ENCODE data around the gene CLVS2.

Gene CLVS2

DNA sequence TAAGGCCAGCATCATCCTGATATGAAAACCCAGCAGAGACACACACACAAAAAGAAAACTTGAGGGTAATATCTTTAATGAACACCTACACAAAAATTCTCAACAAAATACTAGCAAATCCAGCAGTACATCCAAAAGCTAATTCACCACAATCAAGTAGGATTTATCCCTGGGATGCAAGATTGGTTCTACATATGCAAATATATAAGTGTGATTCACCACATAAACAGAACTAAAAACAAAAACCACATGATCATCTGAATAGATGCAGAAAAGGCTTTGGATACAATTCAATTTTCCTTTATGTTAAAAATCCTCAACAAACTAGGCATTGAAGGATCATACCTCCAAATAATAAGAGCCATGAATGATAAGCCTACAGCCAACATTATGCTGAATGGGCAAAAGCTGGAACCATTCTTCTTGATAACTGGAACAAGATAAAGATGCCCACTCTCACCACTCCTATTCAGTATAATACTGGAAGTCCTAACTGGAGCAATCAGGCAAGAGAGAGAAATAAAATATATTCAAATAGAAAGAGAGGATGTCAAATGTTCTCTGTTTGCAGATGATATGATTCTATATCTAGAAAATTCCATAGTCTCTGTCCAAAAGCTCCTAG, 33.9 kb upstream of the CLVS2 start:
- no peaks in the 10 kb centered on the region for H3K4me1 ChIP-seq (ENCODE audit: control insufficient read depth in 2 of 2, insufficient read depth in 1 of 2, low read depth in 1 of 2, low read length in 2 of 2)
- H3K4me3 ChIP-seq (ENCODE audit: low read length in 2 of 2): no peak overlapping the region
- no peak overlapping the region for H2BK5ac ChIP-seq (ENCODE audit: low read length)
- no peak overlapping the region for H4K8ac ChIP-seq (ENCODE audit: low read depth, low read length)
- H3K18ac ChIP-seq (ENCODE audit: low read length): no peak overlapping the region
- H3K36me3 ChIP-seq (replicated peaks in 1 of 2; ENCODE audit: control insufficient read depth in 2 of 2, insufficient read depth in 2 of 2, low read length in 2 of 2): no peaks in the 10 kb centered on the region
- no peak overlapping the region for H3K23ac ChIP-seq (ENCODE audit: low read depth, low read length, poor library complexity)
- H2BK15ac ChIP-seq (ENCODE audit: low read length): no peak overlapping the region
- H2AK5ac ChIP-seq (ENCODE audit: low read depth, low read length): no peak overlapping the region
- no peak overlapping the region for H3K27ac ChIP-seq (replicated peaks; ENCODE audit: low read length)
- H3K14ac ChIP-seq (ENCODE audit: low read length): no peak overlapping the region
- no peaks in the 10 kb centered on the region for H3K27me3 ChIP-seq (ENCODE audit: control insufficient read depth in 3 of 3, insufficient read depth in 3 of 3, low read depth in 1 of 3, low read length in 3 of 3)
- H3K4ac ChIP-seq (ENCODE audit: low read length): no peak overlapping the region
- no peak overlapping the region for H2AFZ ChIP-seq (ENCODE audit: low read length)
- H3K9me3 ChIP-seq (replicated peaks in 1 of 2; ENCODE audit: control insufficient read depth in 2 of 2, insufficient read depth in 1 of 2, low read depth in 1 of 2, low read length in 2 of 2): no peaks in the 10 kb centered on the region
- H2BK120ac ChIP-seq (ENCODE audit: low read depth, low read length): no peak overlapping the region
- DNase-seq (ENCODE audit: low spot score): no peak
- H3K4me2 ChIP-seq (ENCODE audit: insufficient read depth, low read length, poor library complexity, severe bottlenecking): no peak overlapping the region
- no peak overlapping the region for H4K91ac ChIP-seq (ENCODE audit: low read depth, low read length, poor library complexity)
- H2BK12ac ChIP-seq (ENCODE audit: low read length): no peak overlapping the region
- no peak overlapping the region for H3K9ac ChIP-seq (ENCODE audit: low read depth, low read length, poor library complexity)
- no peaks in the 10 kb centered on the region for H3K79me1 ChIP-seq (ENCODE audit: low read depth, low read length)

GRCh38 chr6:122969999-122970533, 26.0 kb upstream of the CLVS2 start:
- Histone ChIP-seq H3K18ac (ENCODE audit: low read length) (no peak overlapping the region), H3K14ac (ENCODE audit: low read length) (no peak overlapping the region), H3K36me3 (replicated peaks in 1 of 2; ENCODE audit: control insufficient read depth in 2 of 2, insufficient read depth in 2 of 2, low read length in 2 of 2) (no peaks in the 10 kb centered on the region), H3K4me3 (ENCODE audit: low read length in 2 of 2) (no peak overlapping the region), H4K8ac (ENCODE audit: low read depth, low read length) (no peak overlapping the region), H3K9ac (ENCODE audit: low read depth, low read length, poor library complexity) (no peak overlapping the region), H3K9me3 (replicated peaks in 1 of 2; ENCODE audit: control insufficient read depth in 2 of 2, insufficient read depth in 1 of 2, low read depth in 1 of 2, low read length in 2 of 2) (no peaks in the 10 kb centered on the region), H2BK120ac (ENCODE audit: low read depth, low read length) (no peak overlapping the region), H3K4me1 (ENCODE audit: control insufficient read depth in 2 of 2, insufficient read depth in 1 of 2, low read depth in 1 of 2, low read length in 2 of 2) (no peaks in the 10 kb centered on the region), H3K27me3 (ENCODE audit: control insufficient read depth in 3 of 3, insufficient read depth in 3 of 3, low read depth in 1 of 3, low read length in 3 of 3) (no peaks in the 10 kb centered on the region), H2AFZ (ENCODE audit: low read length) (no peak overlapping the region), H3K27ac (replicated peaks; ENCODE audit: low read length) (no peak overlapping the region), H2AK5ac (ENCODE audit: low read depth, low read length) (no peak overlapping the region), H3K4me2 (ENCODE audit: insufficient read depth, low read length, poor library complexity, severe bottlenecking) (no peak overlapping the region), H3K23ac (ENCODE audit: low read depth, low read length, poor library complexity) (no peak overlapping the region), H4K91ac (ENCODE audit: low read depth, low read length, poor library complexity) (no peak overlapping the region), H2BK12ac (ENCODE audit: low read length) (no peak overlapping the region), H3K79me1 (ENCODE audit: low read depth, low read length) (no peaks in the 10 kb centered on the region), H3K4ac (ENCODE audit: low read length) (no peak overlapping the region), H2BK15ac (ENCODE audit: low read length) (no peak overlapping the region), H2BK5ac (ENCODE audit: low read length) (no peak overlapping the region)
- DNase-seq (ENCODE audit: low spot score): no peak
- no CpG with 5 or more reads among the region's 1 CpG for WGBS, 2 donors (ENCODE audit: extremely low coverage in 2 of 2, insufficient read length in 2 of 2, insufficient replicate concordance in 1 of 2)

DNA sequence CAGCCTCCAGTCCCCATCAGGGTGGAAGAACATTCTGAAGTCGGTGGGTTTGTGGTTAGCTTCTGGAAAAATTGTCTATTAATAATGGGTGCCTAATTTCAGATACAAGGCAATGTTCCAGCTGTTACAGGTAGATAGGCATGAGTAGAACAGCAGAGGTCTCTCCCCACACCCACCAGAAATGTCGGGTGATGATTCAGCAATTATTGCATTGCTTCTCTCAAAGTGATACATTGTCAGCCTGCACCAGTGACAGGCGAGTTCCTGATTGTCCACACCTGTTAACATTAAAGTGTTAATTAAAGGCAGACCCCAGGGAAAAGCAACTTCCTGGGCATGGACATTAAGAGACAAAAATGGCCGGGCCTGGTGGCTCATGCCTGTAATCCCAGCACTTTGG, 18.9 kb upstream of the CLVS2 start:
- Histone ChIP-seq H2BK5ac (ENCODE audit: low read length) (no peak overlapping the region), H2BK12ac (ENCODE audit: low read length) (no peak overlapping the region), H2BK120ac (ENCODE audit: low read depth, low read length) (no peak overlapping the region), H3K4me2 (ENCODE audit: insufficient read depth, low read length, poor library complexity, severe bottlenecking) (no peak overlapping the region), H3K27me3 (ENCODE audit: control insufficient read depth in 3 of 3, insufficient read depth in 3 of 3, low read depth in 1 of 3, low read length in 3 of 3) (no peaks in the 10 kb centered on the region), H3K36me3 (replicated peaks in 1 of 2; ENCODE audit: control insufficient read depth in 2 of 2, insufficient read depth in 2 of 2, low read length in 2 of 2) (no peaks in the 10 kb centered on the region), H3K9me3 (replicated peaks in 1 of 2; ENCODE audit: control insufficient read depth in 2 of 2, insufficient read depth in 1 of 2, low read depth in 1 of 2, low read length in 2 of 2) (no peaks in the 10 kb centered on the region), H4K91ac (ENCODE audit: low read depth, low read length, poor library complexity) (no peak overlapping the region), H3K23ac (ENCODE audit: low read depth, low read length, poor library complexity) (no peak overlapping the region), H3K4me3 (ENCODE audit: low read length in 2 of 2) (no peak overlapping the region), H2AFZ (ENCODE audit: low read length) (no peak overlapping the region), H3K4ac (ENCODE audit: low read length) (no peak overlapping the region), H3K14ac (ENCODE audit: low read length) (no peak overlapping the region), H2AK5ac (ENCODE audit: low read depth, low read length) (no peak overlapping the region), H4K8ac (ENCODE audit: low read depth, low read length) (no peak overlapping the region), H3K79me1 (ENCODE audit: low read depth, low read length) (no peaks in the 10 kb centered on the region), H3K4me1 (ENCODE audit: control insufficient read depth in 2 of 2, insufficient read depth in 1 of 2, low read depth in 1 of 2, low read length in 2 of 2) (no peaks in the 10 kb centered on the region), H3K9ac (ENCODE audit: low read depth, low read length, poor library complexity) (no peak overlapping the region), H3K27ac (replicated peaks; ENCODE audit: low read length) (no peak overlapping the region), H2BK15ac (ENCODE audit: low read length) (no peak overlapping the region), H3K18ac (ENCODE audit: low read length) (no peak overlapping the region)
- no peak for DNase-seq (ENCODE audit: low spot score)
- WGBS, 2 donors (ENCODE audit: extremely low coverage in 2 of 2, insufficient read length in 2 of 2, insufficient replicate concordance in 1 of 2): no CpG with 5 or more reads among the region's 4 CpGs

GRCh38 chr6:122984393-122984792, 11.6 kb upstream of the CLVS2 start:
- no peaks in the 10 kb centered on the region for H3K4me1 ChIP-seq (ENCODE audit: control insufficient read depth in 2 of 2, insufficient read depth in 1 of 2, low read depth in 1 of 2, low read length in 2 of 2)
- no CpG with 5 or more reads among the region's 2 CpGs for WGBS, 2 donors (ENCODE audit: extremely low coverage in 2 of 2, insufficient read length in 2 of 2, insufficient replicate concordance in 1 of 2)
- no peak overlapping the region for H3K9ac ChIP-seq (ENCODE audit: low read depth, low read length, poor library complexity)
- H3K79me1 ChIP-seq (ENCODE audit: low read depth, low read length): no peaks in the 10 kb centered on the region
- no peak overlapping the region for H2AK5ac ChIP-seq (ENCODE audit: low read depth, low read length)
- no peak overlapping the region for H2AFZ ChIP-seq (ENCODE audit: low read length)
- no peak overlapping the region for H2BK5ac ChIP-seq (ENCODE audit: low read length)
- H2BK120ac ChIP-seq (ENCODE audit: low read depth, low read length): no peak overlapping the region
- no peak overlapping the region for H3K23ac ChIP-seq (ENCODE audit: low read depth, low read length, poor library complexity)
- no peak overlapping the region for H3K4me2 ChIP-seq (ENCODE audit: insufficient read depth, low read length, poor library complexity, severe bottlenecking)
- no peak overlapping the region for H2BK15ac ChIP-seq (ENCODE audit: low read length)
- no peak overlapping the region for H3K27ac ChIP-seq (replicated peaks; ENCODE audit: low read length)
- H3K36me3 ChIP-seq (replicated peaks in 1 of 2; ENCODE audit: control insufficient read depth in 2 of 2, insufficient read depth in 2 of 2, low read length in 2 of 2): no peaks in the 10 kb centered on the region
- H3K4me3 ChIP-seq (ENCODE audit: low read length in 2 of 2): no peak overlapping the region
- H3K4ac ChIP-seq (ENCODE audit: low read length): no peak overlapping the region
- H3K14ac ChIP-seq (ENCODE audit: low read length): no peak overlapping the region
- no peaks in the 10 kb centered on the region for H3K27me3 ChIP-seq (ENCODE audit: control insufficient read depth in 3 of 3, insufficient read depth in 3 of 3, low read depth in 1 of 3, low read length in 3 of 3)
- H2BK12ac ChIP-seq (ENCODE audit: low read length): no peak overlapping the region
- no peak overlapping the region for H4K91ac ChIP-seq (ENCODE audit: low read depth, low read length, poor library complexity)
- no peak overlapping the region for H3K18ac ChIP-seq (ENCODE audit: low read length)
- no peaks in the 10 kb centered on the region for H3K9me3 ChIP-seq (replicated peaks in 1 of 2; ENCODE audit: control insufficient read depth in 2 of 2, insufficient read depth in 1 of 2, low read depth in 1 of 2, low read length in 2 of 2)
- H4K8ac ChIP-seq (ENCODE audit: low read depth, low read length): no peak overlapping the region
- no peak for DNase-seq (ENCODE audit: low spot score)

Measured in neuronal stem cell (in vitro differentiated cells).